ENCODE results near the gene SFTPD.

SFTPD gene

GRCh38 chr10:79941146-79941545 lies 7.8 kb downstream of the SFTPD start:
- Histone ChIP-seq H3K36me3 (ENCODE audit: insufficient read depth, low read length) (no peaks in the 10 kb centered on the region), H3K9me3 (ENCODE audit: low read depth, low read length) (no peaks in the 10 kb centered on the region), H3K4me3 (no peak overlapping the region), H3K9ac (ENCODE audit: insufficient read length) (no peak overlapping the region), H3K27ac (no peak overlapping the region)
- no peak for DNase-seq (ENCODE audit: low read depth, low spot score)
- TF ChIP-seq EZH2 (IDR thresholded peaks at IDR 0.05) (no peak), POLR2AphosphoS5 (IDR thresholded peaks at IDR 0.05; ENCODE audit: borderline replicate concordance, low read depth, low read length) (no peak), FOXP2 (optimal IDR thresholded peaks at IDR 0.05; ENCODE audit: control extremely low read depth, extremely low read length, insufficient read depth) (no peak)

GRCh38 chr10:79940431-79940830 lies 8.5 kb downstream of the SFTPD start:
- H3K36me3 ChIP-seq (ENCODE audit: insufficient read depth, low read length) = no peaks in the 10 kb centered on the region
- H3K9ac ChIP-seq (ENCODE audit: insufficient read length) = no peak overlapping the region
- TF ChIP-seq POLR2AphosphoS5 (IDR thresholded peaks at IDR 0.05; ENCODE audit: borderline replicate concordance, low read depth, low read length) = no peak
- no peak for TF ChIP-seq EZH2 (IDR thresholded peaks at IDR 0.05)
- no peak for TF ChIP-seq FOXP2 (optimal IDR thresholded peaks at IDR 0.05; ENCODE audit: control extremely low read depth, extremely low read length, insufficient read depth)
- no peaks in the 10 kb centered on the region for H3K9me3 ChIP-seq (ENCODE audit: low read depth, low read length)
- no peak overlapping the region for H3K4me3 ChIP-seq
- H3K27ac ChIP-seq = no peak overlapping the region
- no peak for DNase-seq (ENCODE audit: low read depth, low spot score)

GRCh38 chr10:79939969-79940368 lies 8.9 kb downstream of the SFTPD start:
- Histone ChIP-seq H3K9me3 (ENCODE audit: low read depth, low read length) (no peaks in the 10 kb centered on the region), H3K4me3 (no peak overlapping the region), H3K36me3 (ENCODE audit: insufficient read depth, low read length) (no peaks in the 10 kb centered on the region), H3K27ac (no peak overlapping the region), H3K9ac (ENCODE audit: insufficient read length) (no peak overlapping the region)
- DNase-seq (ENCODE audit: low read depth, low spot score) = no peak
- TF ChIP-seq POLR2AphosphoS5 (IDR thresholded peaks at IDR 0.05; ENCODE audit: borderline replicate concordance, low read depth, low read length) = no peak

- Histone ChIP-seq H3K9me3 (ENCODE audit: low read depth, low read length) (no peaks in the 10 kb centered on the region), H3K27ac (no peak overlapping the region), H3K9ac (ENCODE audit: insufficient read length) (no peak overlapping the region), H3K4me3 (no peak overlapping the region), H3K36me3 (ENCODE audit: insufficient read depth, low read length) (no peaks in the 10 kb centered on the region)
- DNase-seq (ENCODE audit: low read depth, low spot score) = no peak
- TF ChIP-seq EZH2 (IDR thresholded peaks at IDR 0.05) (no peak), POLR2AphosphoS5 (IDR thresholded peaks at IDR 0.05; ENCODE audit: borderline replicate concordance, low read depth, low read length) (no peak), FOXP2 (optimal IDR thresholded peaks at IDR 0.05; ENCODE audit: control extremely low read depth, extremely low read length, insufficient read depth) (no peak)
Measured at GRCh38 chr10:79938728-79939406, 10.0 kb downstream of the SFTPD start.

GRCh38 chr10:79937701-79938151 lies 11.2 kb downstream of the SFTPD start:
- Histone ChIP-seq H3K9me3 (ENCODE audit: low read depth, low read length) (no peaks in the 10 kb centered on the region), H3K4me3 (no peak overlapping the region), H3K9ac (ENCODE audit: insufficient read length) (no peak overlapping the region), H3K36me3 (ENCODE audit: insufficient read depth, low read length) (no peaks in the 10 kb centered on the region), H3K27ac (no peak overlapping the region)
- no peak for TF ChIP-seq FOXP2 (optimal IDR thresholded peaks at IDR 0.05; ENCODE audit: control extremely low read depth, extremely low read length, insufficient read depth)
- TF ChIP-seq POLR2AphosphoS5 (IDR thresholded peaks at IDR 0.05; ENCODE audit: borderline replicate concordance, low read depth, low read length) = no peak
- no peak for TF ChIP-seq EZH2 (IDR thresholded peaks at IDR 0.05)
- DNase-seq (ENCODE audit: low read depth, low spot score) = no peak

GRCh38 chr10:79936625-79937615 lies 12.0 kb downstream of the SFTPD start:
- no peaks in the 10 kb centered on the region for H3K9me3 ChIP-seq (ENCODE audit: low read depth, low read length)
- no peak overlapping the region for H3K9ac ChIP-seq (ENCODE audit: insufficient read length)
- H3K27ac ChIP-seq = no peak overlapping the region
- H3K36me3 ChIP-seq (ENCODE audit: insufficient read depth, low read length) = no peaks in the 10 kb centered on the region
- H3K4me3 ChIP-seq = no peak overlapping the region
- TF ChIP-seq EZH2 (IDR thresholded peaks at IDR 0.05) (no peak), FOXP2 (optimal IDR thresholded peaks at IDR 0.05; ENCODE audit: control extremely low read depth, extremely low read length, insufficient read depth) (no peak), POLR2AphosphoS5 (IDR thresholded peaks at IDR 0.05; ENCODE audit: borderline replicate concordance, low read depth, low read length) (no peak)
- no peak for DNase-seq (ENCODE audit: low read depth, low spot score)

- H3K9ac ChIP-seq (ENCODE audit: insufficient read length) = no peak overlapping the region
- no peaks in the 10 kb centered on the region for H3K9me3 ChIP-seq (ENCODE audit: low read depth, low read length)
- H3K27ac ChIP-seq = no peak overlapping the region
- TF ChIP-seq POLR2AphosphoS5 (IDR thresholded peaks at IDR 0.05; ENCODE audit: borderline replicate concordance, low read depth, low read length) (no peak), FOXP2 (optimal IDR thresholded peaks at IDR 0.05; ENCODE audit: control extremely low read depth, extremely low read length, insufficient read depth) (no peak)
- H3K36me3 ChIP-seq (ENCODE audit: insufficient read depth, low read length) = no peaks in the 10 kb centered on the region
- H3K4me3 ChIP-seq = no peak overlapping the region
- no peak for DNase-seq (ENCODE audit: low read depth, low spot score)
Measured at GRCh38 chr10:79933961-79934360, 14.9 kb downstream of the SFTPD start.

- TF ChIP-seq POLR2AphosphoS5 (IDR thresholded peaks at IDR 0.05; ENCODE audit: borderline replicate concordance, low read depth, low read length) (no peak), FOXP2 (optimal IDR thresholded peaks at IDR 0.05; ENCODE audit: control extremely low read depth, extremely low read length, insufficient read depth) (no peak), EZH2 (IDR thresholded peaks at IDR 0.05) (no peak)
- no peak for DNase-seq (ENCODE audit: low read depth, low spot score)
- H3K9me3 ChIP-seq (ENCODE audit: low read depth, low read length) = no peaks in the 10 kb centered on the region
- H3K36me3 ChIP-seq (ENCODE audit: insufficient read depth, low read length) = no peaks in the 10 kb centered on the region
- no peak overlapping the region for H3K4me3 ChIP-seq
- H3K9ac ChIP-seq (ENCODE audit: insufficient read length) = no peak overlapping the region
- H3K27ac ChIP-seq = no peak overlapping the region
Measured at GRCh38 chr10:79932841-79933379, 16.0 kb downstream of the SFTPD start.

Data from SK-N-MC (cell line).